ENCODE results near the gene UBQLN2.
"Not testable (repeated sequence)": the region's sequence is repeated elsewhere in the genome, so short reads cannot be mapped to it uniquely, and the experiment has no call there.

Gene UBQLN2

DNA sequence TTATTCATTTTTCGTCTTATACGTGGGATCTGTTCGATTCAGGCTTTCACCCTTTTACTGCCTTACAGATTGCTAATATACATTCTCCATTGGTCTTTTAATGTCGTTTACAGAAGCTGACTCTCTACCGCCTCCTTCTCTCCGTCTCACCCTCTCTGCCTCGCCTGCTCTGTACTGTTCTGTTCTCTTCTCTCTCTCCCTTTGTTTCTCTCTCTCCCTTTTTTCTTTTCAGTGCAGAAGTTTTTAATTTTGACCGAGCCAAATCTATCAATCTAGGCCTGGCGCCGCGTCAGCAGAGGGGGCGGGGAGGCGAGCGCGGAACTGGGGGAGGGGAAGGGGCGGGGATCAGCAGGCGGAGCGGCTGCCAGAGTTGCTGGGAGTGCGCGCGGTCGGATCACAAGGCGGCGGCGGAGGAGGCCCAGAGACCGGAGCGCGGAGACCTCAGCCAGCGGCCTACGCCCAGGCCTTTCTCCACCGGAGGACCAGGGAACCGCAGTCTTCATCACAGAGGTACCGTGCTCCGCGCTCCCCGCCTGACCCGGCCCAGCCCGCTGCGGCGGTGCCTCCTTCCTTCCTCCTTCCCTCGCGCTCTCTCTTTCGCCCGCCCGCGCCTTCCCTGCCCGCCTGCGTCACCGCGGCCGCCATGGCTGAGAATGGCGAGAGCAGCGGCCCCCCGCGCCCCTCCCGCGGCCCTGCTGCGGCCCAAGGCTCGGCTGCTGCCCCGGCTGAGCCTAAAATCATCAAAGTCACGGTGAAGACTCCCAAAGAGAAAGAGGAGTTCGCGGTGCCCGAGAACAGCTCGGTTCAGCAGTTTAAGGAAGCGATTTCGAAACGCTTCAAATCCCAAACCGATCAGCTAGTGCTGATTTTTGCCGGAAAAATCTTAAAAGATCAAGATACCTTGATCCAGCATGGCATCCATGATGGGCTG lies at the start of gene UBQLN2:
UBQLN2 (plus strand) TSS at position 397 of the 931 bp plus-strand sequence; CDS start at position 644, 247 bp downstream.
- peak; percentile 50 to 62 for DNase-seq (ENCODE audit: low read depth in 2 of 2)

DNA sequence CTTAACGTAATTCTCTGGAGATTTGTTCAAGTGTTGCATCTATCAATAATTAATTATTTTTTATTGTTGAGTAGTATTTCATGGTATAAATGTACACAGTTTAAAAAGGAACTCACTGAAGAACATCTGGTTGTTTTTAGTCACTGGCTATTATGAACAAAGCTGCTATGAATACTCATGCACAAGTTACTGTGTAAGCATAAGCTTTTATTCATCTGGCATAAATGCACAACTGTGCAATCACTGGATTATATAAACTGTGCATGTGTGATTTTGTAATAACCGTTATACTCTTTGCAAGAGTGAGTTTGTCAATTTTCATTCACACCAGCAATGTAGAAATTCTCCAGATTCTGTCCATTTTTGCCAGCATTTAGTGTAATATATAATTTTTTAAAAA lies 43.8 kb upstream of the UBQLN2 start:
- DNase-seq (ENCODE audit: low read depth in 2 of 2), result no peak

DNA sequence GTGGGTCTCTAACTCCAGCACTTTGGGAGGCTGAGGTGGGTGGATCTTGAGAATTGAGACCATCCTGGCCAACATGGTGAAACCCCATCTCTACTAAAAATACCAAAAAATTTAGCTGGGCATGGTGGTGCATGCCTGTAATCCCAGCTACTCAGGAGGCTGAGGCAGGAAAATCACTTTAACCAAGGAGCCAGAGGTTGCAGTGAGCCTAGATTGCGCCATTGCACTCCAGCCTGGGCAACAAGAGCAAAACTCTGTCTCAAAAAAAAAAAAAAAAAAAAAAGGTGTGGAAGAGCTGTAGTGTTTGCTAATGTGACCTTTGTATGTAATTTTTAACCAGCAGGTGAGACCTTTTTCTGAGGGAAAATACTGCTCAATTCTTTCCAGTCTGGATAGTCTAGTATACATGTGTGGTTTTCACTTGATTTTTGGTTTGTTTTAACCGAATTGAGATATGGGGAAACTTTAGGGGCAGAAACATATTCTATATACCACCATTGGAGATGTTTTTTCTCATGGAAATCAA lies 33.9 kb upstream of the UBQLN2 start:
- DNase-seq (ENCODE audit: low read depth in 2 of 2), result not testable (repeated sequence)

- DNase-seq (ENCODE audit: low read depth in 2 of 2), result no peak
Measured at GRCh38 chrX:56530011-56530410, 33.4 kb upstream of the UBQLN2 start.

DNA sequence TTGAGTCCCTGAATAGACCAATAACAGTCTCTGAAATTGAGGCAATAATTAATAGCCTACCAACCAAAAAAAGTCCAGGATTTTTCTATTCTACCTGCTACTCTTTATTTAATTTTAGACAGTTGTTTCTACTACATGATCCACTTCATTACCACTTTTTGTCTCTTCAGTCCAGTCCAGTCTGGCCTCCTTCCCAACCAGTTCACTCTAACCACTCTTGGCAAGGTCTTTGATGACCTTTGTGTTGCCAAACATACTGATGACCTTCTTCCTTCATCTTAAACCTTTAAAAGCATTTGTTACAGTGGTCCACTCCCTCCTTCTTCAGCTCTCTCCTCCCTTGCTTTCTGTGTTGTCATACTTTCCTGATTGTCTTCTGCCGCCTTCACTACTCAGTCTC lies 12.8 kb upstream of the UBQLN2 start:
- no peak for DNase-seq (ENCODE audit: low read depth in 2 of 2)

DNA sequence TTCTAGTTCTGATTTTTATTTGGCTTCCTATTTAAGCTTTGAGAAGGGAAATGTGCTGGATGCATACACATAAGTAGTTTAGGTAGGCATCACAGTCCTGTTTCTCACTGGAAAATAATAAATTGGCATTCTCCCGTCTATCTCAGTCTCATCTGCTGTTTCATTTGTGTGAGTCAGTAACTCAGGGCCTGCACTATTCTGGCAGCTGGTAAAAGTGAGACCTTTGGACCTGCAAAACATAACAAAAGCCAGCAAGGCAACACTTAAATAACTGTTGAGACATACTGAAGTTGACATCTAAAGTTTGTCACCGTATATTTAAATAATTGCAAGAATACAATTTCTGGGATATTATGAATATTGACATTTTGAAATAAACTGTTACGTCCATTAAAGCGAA lies 8.6 kb upstream of the UBQLN2 start:
- DNase-seq (ENCODE audit: low read depth in 2 of 2), result no peak

- no peak for DNase-seq (ENCODE audit: low read depth in 2 of 2)
Measured at GRCh38 chrX:56557376-56557929, 6.0 kb upstream of the UBQLN2 start.

DNA sequence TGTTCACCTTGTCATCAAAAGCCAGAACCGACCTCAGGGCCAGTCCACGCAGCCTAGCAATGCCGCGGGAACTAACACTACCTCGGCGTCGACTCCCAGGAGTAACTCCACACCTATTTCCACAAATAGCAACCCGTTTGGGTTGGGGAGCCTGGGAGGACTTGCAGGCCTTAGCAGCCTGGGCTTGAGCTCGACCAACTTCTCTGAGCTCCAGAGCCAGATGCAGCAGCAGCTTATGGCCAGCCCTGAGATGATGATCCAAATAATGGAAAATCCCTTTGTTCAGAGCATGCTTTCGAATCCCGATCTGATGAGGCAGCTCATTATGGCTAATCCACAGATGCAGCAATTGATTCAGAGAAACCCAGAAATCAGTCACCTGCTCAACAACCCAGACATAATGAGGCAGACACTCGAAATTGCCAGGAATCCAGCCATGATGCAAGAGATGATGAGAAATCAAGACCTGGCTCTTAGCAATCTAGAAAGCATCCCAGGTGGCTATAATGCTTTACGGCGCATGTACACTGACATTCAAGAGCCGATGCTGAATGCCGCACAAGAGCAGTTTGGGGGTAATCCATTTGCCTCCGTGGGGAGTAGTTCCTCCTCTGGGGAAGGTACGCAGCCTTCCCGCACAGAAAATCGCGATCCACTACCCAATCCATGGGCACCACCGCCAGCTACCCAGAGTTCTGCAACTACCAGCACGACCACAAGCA lies 898 bp downstream of the UBQLN2 start:
- DNase-seq (ENCODE audit: low read depth in 2 of 2), result no peak

DNA sequence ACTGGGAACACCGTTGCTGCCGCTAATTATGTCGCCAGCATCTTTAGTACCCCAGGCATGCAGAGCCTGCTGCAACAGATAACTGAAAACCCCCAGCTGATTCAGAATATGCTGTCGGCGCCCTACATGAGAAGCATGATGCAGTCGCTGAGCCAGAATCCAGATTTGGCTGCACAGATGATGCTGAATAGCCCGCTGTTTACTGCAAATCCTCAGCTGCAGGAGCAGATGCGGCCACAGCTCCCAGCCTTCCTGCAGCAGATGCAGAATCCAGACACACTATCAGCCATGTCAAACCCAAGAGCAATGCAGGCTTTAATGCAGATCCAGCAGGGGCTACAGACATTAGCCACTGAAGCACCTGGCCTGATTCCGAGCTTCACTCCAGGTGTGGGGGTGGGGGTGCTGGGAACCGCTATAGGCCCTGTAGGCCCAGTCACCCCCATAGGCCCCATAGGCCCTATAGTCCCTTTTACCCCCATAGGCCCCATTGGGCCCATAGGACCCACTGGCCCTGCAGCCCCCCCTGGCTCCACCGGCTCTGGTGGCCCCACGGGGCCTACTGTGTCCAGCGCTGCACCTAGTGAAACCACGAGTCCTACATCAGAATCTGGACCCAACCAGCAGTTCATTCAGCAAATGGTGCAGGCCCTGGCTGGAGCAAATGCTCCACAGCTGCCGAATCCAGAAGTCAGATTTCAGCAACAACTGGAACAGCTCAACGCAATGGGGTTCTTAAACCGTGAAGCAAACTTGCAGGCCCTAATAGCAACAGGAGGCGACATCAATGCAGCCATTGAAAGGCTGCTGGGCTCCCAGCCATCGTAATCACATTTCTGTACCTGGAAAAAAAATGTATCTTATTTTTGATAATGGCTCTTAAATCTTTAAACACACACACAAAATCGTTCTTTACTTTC lies 1.8 kb downstream of the UBQLN2 start:
- DNase-seq (ENCODE audit: low read depth in 2 of 2), result no peak

- no peak for DNase-seq (ENCODE audit: low read depth in 2 of 2)
Measured at GRCh38 chrX:56569378-56570057, 6.1 kb downstream of the UBQLN2 start.

- no peak for DNase-seq (ENCODE audit: low read depth in 2 of 2)
Measured at GRCh38 chrX:56572975-56573374, 9.5 kb downstream of the UBQLN2 start.

GRCh38 chrX:56574861-56575260 lies 11.4 kb downstream of the UBQLN2 start:
- no peak for DNase-seq (ENCODE audit: low read depth in 2 of 2)

DNA sequence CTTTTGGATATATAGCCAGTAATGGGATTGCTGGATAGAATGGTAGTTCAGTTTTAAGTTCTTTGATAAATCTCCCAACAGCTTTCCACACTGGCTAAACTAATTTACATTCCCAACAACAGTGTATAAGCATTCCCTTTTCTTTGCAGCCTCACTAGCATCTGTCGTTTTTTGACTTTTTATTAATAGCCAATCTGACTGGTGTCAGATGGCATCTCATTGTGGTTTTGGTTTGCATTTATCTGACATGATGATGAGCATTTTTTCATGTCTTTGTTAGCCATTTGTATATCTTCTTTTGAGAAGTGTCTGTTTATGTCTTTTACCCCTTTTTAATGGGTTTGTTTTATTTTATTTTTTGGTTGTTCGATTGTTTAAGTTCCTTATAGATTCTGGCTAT lies 13.3 kb downstream of the UBQLN2 start:
- no peak for DNase-seq (ENCODE audit: low read depth in 2 of 2)

DNA sequence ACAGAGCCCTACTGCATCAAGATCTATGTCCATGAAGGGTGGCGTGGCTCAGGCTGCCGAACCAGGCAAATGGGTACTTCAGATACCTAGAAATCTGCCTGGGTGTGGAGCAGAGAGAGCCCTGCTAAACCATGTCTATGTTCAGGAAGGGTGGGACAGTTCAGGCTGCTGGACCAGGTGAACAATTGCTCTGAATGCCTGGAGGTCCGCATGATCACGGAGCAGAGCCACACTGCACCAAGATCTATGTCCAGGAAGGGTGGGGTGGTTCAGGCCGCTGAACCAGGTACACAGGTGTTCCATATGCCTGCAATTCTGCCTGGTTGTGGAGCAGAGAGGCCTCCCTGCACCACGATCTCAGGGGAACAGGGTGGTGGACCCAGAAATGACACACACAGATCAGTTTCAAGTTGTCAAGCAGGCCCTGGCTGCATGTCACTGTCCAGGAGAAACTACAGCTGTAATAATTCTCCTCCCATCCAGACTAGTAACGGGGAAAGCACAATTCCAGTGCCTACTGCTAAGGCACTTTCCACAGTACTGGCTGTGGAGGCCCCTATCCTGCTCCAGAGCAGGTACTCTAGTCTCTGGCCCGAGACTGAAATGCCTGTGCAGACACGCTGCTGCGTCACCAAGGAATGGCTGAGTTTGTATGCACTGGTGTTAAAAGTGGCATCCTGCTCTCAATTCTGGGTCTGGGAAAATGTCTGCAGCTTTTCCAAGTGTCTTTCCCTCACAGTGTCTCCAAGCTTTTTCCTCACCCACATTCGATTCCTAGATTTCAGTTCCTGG lies 25.2 kb downstream of the UBQLN2 start:
- no peak for DNase-seq (ENCODE audit: low read depth in 2 of 2)

- DNase-seq (ENCODE audit: low read depth in 2 of 2), result not testable (repeated sequence)
Measured at GRCh38 chrX:56591830-56592229, 28.4 kb downstream of the UBQLN2 start.

- no peak for DNase-seq (ENCODE audit: low read depth in 2 of 2)
Measured at GRCh38 chrX:56600141-56600540, 36.7 kb downstream of the UBQLN2 start.

- no peak for DNase-seq (ENCODE audit: low read depth in 2 of 2)
Measured at GRCh38 chrX:56600987-56601386, 37.6 kb downstream of the UBQLN2 start.

DNA sequence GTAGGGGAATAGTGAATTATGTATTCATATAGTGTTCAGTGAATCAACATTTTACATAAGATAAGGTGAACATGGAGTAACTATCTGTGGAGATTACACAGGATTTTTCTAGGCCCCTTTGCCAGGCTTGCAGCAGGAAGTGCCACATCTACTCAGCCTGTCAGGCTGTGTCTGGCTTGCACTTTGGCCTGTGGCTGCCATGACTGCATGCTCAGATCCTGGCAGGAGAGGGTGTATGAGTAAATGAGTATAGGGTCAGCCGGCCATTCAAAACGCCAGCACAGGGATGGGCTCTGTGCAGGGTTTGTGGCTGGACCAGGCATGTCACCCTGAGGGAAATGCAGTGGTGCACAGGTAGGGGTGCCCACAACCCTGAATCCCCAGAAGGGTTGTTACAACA lies 51.9 kb downstream of the UBQLN2 start:
- DNase-seq (ENCODE audit: low read depth in 2 of 2), result no peak

Data from activated CD8-positive, alpha-beta memory T cell treated with anti-CD3 and anti-CD28 coated beads for 4 hours (primary cell).